GM19193 (cell line): ENCODE data around the gene KRCC1.

ENCODE experiments used
- POLR2A ChIP-seq: IDR thresholded peaks from 4 replicates; pipeline ENCODE4 v1.6.1; 2011; ENCODE audit not compliant: insufficient read depth, insufficient read length; ENCODE audit errors: extremely low read depth

KRCC1 gene

GRCh38 chr2:88085602-88086001, 30.0 kb upstream of the KRCC1 start:
- no peak for TF ChIP-seq POLR2A

GRCh38 chr2:88085099-88085498, 29.5 kb upstream of the KRCC1 start:
- TF ChIP-seq POLR2A, result no peak

GRCh38 chr2:88082781-88083180, 27.2 kb upstream of the KRCC1 start:
- TF ChIP-seq POLR2A, result no peak

- TF ChIP-seq POLR2A, result no peak
These were observed 26.5 kb upstream of the KRCC1 start for GRCh38 chr2:88081924-88082608.

- no peak for TF ChIP-seq POLR2A
These were observed 25.0 kb upstream of the KRCC1 start for GRCh38 chr2:88080545-88080944.

GRCh38 chr2:88078643-88079172, 23.1 kb upstream of the KRCC1 start:
- no peak for TF ChIP-seq POLR2A

GRCh38 chr2:88077080-88077479, 21.5 kb upstream of the KRCC1 start:
- TF ChIP-seq POLR2A, result no peak

GRCh38 chr2:88074854-88075292, 19.3 kb upstream of the KRCC1 start:
- no peak for TF ChIP-seq POLR2A

GRCh38 chr2:88074150-88074549, 18.6 kb upstream of the KRCC1 start:
- TF ChIP-seq POLR2A, result no peak

- no peak for TF ChIP-seq POLR2A
These were observed 15.8 kb upstream of the KRCC1 start for GRCh38 chr2:88071365-88071764.

GRCh38 chr2:88070055-88070454, 14.5 kb upstream of the KRCC1 start:
- no peak for TF ChIP-seq POLR2A

GRCh38 chr2:88069117-88069516, 13.5 kb upstream of the KRCC1 start:
- no peak for TF ChIP-seq POLR2A

GRCh38 chr2:88068044-88068443, 12.5 kb upstream of the KRCC1 start:
- no peak for TF ChIP-seq POLR2A

- no peak for TF ChIP-seq POLR2A
These were observed 12.0 kb upstream of the KRCC1 start, which contains the start of gene SMYD1 for GRCh38 chr2:88067598-88067997. Gene SMYD1 (plus strand): TSS chr2:88067825. CDS start chr2:88067865, 40 bp downstream.

- no peak for TF ChIP-seq POLR2A
These were observed 11.6 kb upstream of the KRCC1 start for GRCh38 chr2:88067189-88067588.

- no peak for TF ChIP-seq POLR2A
These were observed 11.0 kb upstream of the KRCC1 start for GRCh38 chr2:88066543-88066942.
